Suppressor macrophage treated with lipopolysaccharide for 4 hours (primary cell): ENCODE results near the gene SGPP2.
"Not testable (repeated sequence)": the region's sequence is repeated elsewhere in the genome, so short reads cannot be mapped to it uniquely, and the experiment has no call there.

Experiments used
- DNase-seq: peaks from one replicate; pipeline ENCODE4 v3.0.0-alpha.2; 2020

SGPP2 gene

DNA sequence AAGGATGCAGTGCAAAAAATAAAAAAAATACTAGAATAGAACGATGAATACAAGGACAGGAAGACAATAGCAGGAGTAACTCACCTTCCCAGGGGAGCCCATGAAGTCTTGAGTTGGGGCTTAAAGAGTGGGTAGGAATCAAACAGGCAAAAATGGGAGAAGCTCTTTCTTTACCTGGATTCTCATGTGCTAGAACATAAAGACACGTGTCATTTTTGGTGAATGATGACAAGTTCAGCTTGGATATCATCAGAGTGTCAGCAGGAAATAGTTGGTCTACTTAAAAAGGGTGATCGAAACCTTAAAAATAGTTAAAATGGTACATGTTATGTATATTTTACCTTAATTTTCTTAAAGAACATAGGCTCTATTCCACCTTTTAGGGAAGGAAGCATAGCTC is 5.7 kb downstream of the SGPP2 start:
- no peak for DNase-seq

DNA sequence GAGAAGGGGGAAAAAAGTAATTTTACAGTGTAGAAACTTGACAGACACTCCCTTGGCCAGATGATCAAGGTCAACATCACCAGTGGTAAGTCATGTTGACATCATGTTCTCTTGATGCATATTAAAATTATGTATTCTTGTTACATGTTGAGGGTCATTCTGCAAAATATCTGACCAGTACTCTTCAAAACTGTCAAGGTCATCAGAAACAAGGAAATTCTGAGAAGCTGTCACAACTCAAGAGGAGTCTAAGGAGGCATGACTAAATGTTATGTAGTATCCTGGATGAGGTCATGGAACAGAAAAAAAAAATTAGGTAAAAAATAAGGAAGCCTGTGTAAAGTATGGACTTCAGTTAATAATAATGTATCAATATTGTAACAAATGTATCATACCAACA is 6.3 kb downstream of the SGPP2 start:
- peak; percentile 77 for DNase-seq

DNA sequence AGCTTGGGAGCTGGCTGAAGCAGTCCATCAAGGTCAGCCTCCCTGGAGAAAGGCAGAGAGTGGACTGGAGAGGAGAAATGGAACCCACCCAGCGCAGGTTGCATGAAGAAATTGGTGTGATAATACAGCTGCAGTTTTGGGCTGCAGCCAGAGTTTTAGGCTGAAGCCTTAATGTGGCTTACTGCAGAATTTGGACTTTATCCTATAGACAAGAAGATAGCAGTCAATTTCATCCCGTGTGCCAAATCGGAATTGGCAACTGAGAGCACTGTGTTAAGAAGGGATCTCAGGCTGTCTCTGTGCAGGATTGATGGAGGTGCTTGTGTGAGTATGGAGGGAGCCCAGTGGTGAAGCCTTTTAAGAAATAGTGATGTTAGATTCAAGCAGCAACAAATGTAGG is 7.5 kb downstream of the SGPP2 start:
- DNase-seq = no peak

DNA sequence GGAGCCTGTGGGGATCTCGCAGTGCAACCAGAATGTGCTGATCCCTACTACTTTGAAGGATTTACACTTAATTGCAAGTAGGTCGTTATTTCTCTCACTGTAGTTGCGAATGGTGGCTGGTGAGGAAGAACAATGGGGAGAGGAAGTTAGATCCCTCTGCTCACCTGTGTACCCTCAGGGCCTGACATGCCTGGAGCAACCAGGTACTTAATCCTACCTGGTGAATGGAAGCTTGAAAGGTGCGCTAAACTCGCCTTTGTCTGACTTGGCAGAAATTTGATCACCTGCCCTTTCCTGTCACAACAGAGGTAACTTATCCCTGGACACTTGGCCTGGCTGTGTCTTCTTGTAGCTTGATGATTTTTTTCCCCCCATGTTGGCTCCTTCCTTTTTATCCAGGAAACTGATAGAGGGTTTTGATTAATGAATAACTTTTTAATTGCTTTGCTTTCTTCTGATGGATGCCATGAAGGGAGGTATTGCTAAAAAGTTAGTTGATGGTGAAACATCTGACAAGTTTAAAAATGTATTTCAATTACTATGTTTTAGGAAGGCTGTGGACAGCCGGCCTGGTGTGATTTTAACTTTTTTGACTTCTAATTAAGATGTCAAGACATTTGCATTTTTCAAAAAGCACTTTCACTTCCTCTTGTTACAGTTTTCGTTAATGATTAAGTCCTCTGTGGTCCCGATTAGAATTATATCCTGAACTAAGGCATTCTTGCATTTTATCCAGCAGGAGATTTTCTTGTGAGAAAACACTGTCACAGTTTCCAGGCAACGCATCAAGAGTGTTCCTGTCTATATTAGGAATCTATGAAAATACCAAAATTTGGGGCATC is 9.2 kb downstream of the SGPP2 start:
- no peak for DNase-seq

DNA sequence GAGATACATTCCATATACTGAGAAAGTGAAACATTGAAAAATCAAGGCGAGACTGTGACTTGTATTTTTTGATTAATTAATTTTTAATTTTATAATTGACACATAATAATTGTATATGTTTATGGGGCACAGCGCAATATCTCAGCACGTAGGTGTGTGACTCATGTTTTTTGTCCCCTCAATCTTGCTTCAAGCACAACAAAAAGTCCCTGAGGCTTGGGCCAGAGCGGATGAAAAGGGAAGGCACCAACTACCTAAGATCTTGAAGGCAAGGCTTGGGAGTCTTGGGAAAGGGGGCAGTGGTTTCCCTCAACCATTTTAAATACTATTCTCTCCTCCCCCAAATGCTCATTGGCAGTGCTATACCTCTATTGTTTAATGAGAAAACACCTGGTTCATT is 9.9 kb downstream of the SGPP2 start:
- no peak for DNase-seq

DNA sequence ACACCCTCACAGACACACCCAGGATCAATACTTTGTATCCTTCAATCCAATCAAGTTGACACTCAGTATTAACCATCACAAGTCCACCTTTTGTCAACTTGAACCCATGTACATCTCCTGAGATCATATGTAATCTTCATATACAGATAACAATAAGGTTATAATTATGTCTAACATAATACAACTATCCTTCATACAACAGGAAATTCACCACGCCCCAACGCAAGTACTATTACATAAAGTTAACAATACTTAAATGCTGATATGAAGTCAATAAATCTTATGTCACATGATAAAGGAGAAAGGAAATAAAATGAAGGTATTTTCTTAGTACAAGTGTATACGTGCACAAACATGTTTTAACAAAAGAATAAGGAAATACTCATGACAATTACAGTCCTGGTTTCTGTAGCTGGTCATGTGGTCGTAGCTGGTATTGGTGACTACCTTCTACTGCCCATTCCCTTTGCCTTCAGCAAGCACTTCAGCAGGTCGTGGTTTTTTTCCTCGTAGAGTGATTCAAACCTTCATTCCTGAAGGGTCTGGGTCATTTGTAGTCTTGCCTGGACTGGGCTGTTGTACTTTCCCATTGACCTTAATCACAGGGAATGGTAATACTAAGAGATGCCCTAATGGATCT is 11.2 kb downstream of the SGPP2 start:
- not testable (repeated sequence) for DNase-seq

DNA sequence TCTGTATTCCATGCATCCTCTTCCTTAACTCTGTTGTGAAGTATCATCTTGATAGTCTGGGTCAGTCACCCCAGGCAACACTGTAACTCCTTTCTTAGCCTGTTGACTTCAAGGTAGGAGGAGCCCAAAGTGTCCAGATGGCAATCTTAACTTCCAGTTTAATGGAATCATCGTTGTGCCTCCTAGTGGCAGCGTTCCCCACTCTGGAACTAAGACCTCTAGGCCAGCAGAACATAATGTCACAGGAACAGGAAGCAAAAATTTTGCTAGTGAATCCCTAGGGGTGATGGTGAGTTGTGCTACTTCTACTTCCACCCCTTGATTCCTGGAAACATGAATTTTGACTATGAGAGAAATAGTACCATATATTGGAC is 11.7 kb downstream of the SGPP2 start:
- no peak for DNase-seq

DNA sequence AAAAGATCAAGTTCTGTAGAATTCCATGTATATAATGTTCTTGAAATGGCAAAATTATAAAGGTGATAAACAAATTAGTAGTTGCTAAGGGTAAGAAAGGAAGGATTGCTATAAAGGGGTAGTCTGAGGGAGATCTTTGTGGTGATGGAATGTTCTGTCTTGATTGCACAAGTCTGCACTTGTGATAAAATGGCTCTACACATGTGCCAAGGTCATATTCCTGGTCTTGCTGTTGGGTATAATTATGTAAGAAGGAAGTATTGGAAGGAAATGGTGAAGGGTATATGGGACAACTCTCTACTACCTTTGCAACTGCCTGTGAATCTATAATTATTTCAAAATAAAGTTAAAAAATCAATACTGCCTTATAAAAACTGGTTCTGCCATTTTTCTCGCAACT is 15.3 kb downstream of the SGPP2 start:
- no peak for DNase-seq

DNA sequence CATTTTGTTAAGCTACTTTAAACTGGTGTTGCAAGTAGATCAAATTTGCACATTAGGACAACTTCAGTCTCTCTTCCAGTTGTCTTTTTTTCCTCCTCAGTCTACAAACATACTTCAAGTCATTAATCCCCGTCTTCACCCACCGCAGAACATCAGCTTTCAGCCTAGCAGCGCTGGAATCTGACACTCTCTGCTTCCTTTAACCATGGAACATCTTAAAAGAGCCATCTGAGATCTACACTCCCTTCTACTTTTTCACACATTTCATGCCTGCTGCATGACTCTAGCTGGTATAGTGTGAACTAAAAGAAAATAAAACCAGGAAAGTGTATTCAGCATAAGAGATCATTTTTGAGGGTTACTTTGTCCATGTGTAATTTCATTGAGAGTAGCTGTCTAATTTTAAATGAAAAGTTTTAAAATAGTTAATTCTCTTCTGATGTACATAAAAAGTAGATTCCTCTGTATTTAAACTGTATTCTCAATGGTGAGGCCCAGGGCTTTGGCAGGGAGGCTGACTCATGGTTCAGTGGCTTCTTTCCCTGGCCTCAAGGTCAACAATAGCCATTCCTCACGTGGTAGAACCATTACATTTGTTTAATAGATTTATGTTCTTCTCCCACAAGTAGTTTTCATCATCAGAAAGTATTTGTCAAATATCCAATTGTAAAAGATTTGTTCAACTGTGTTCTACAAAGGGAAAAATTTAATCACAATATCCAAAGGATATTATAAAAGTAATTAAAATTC is 16.5 kb downstream of the SGPP2 start:
- no peak for DNase-seq

DNA sequence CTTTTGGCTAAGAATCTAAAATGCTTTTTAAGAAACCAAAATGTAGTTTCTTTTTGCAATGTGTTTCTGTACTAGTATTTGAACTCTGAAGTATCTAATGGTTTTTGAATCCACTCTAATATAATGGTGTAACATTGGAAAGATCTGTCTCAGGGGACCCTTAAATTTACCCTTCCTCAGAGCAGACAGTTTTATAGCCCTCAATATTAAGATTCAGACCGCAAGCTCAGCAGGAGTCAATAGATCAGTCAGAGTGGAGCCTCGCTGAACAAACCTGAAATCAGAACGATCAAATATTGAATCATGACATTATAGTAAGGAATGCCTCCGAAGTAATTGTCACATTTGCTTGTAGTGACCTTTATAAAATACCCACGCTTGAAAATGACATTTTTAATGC is 18.3 kb downstream of the SGPP2 start:
- no peak for DNase-seq

DNA sequence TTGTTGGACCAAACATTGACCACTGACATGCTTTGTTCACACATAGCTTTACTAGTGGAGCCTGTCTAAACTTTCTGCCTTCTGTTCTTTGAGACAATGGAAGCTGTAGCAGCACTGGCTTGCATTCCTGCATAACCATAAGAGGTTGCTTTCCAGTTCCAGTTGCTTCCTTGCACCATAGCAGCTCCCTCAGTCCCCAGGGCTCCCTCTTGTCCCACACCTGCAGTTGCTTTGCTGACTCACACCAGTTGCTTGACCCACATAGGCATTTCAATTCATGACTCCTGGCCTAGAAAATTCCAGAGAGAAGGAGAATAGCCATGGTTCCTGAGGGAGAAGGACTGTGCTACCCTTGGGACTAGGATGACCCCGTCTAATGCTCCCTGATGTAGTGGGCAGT is 20.9 kb downstream of the SGPP2 start:
- no peak for DNase-seq

DNA sequence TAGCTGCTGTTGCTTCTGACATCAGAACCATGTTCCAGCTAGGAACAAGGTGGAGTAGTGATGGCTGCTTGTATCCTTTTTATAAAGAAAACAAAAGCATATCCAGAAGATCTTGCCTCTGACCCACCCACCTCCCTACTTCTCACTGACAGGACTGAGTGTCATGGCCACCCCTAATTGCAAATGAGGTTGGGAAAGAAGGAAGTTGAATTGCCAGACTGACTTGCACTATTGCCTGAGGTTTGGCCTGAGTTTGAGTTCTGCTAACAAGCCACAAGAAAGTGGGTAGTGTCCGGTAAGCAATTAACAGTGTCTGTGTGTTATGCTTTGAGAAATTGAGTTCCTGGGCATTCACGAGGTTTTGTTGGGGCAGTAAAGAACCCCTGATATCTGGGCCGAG is 22.8 kb downstream of the SGPP2 start:
- peak; percentile 78 for DNase-seq

DNA sequence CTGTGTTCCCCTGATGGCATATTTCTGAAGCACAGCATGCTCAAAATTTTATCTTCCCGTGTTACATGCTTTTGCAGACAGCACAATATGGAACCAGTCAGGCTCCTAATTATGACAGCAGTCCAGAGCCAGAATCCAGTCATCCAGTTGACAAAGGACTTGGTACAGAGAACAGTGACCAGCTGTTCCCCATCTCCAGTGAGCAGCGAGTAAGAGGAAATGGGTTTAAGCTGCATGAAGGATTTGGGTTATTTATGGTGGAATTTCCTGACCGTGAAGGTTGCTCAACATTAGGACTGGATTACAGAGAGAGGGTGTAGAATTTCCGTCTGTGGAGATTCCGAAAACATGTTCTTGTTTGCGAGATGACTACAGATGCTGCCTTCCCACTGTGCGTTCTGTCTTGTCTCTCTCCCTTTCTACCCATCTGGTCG is 24.4 kb downstream of the SGPP2 start:
- DNase-seq = peak; percentile 93

DNA sequence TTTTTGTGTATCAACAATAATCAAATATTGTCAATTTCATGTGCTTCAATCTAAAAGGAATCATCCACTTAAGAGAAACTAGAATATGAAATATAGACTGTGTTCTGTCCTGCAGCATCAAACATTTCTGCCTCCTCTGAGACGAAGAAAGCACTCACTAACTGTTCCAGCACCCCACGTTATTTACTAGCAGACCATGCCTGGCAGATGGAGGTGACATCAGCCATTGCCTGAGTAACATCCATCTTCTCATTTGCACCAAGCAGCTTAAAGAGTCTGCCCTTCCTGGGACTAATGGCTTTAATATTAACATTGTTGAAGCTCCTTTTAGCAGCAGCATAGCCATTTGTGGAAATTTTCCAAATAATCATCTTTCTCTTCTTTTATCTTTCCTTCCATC is 25.7 kb downstream of the SGPP2 start:
- no peak for DNase-seq

DNA sequence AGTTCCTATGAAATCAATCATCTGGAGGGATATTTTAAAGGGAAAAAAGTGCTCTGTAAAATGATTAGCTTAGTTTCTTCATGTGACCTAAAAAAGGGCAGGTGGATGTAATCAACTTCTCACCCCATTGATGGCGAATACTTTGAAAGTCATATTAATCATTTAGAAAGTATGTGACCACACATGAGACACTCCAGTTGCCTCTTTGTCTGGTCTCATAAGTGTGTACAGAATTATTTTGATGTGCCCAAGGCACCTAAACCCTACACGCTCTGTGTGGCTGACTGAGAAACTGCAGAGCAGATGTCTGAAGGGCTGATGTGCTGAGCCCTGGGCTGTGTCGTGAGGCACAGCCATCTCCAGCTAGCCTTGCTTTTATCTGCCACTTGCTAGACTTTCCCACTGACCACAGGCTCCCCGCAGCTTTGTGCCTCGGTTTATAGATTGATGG is 26.9 kb downstream of the SGPP2 start:
- no peak for DNase-seq

DNA sequence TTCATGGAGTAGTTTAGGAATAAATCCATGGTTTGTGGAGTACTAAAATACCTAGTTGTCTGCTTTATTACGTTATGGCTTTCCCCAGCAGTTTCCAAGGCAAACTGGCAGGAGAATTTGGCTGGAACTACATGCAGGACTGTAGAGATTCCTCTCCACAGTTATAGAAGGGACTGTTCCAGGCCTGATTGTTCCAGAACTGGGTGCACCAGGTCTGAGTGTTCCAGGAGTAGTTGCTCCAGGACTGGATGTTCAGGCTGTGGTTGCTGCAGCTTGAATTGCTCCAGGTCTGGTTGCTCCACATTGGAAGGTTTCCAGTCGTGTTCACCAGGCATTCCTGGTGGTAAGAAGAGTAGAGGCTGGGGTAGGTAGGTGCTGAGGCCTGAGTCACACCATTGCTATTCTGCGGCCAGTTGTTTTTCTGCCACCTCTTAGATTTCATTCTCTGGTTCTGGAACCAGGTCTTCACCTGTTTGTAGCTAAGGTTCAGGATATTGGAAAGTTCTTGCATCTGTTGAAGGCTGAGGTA is 28.1 kb downstream of the SGPP2 start:
- DNase-seq = no peak

DNA sequence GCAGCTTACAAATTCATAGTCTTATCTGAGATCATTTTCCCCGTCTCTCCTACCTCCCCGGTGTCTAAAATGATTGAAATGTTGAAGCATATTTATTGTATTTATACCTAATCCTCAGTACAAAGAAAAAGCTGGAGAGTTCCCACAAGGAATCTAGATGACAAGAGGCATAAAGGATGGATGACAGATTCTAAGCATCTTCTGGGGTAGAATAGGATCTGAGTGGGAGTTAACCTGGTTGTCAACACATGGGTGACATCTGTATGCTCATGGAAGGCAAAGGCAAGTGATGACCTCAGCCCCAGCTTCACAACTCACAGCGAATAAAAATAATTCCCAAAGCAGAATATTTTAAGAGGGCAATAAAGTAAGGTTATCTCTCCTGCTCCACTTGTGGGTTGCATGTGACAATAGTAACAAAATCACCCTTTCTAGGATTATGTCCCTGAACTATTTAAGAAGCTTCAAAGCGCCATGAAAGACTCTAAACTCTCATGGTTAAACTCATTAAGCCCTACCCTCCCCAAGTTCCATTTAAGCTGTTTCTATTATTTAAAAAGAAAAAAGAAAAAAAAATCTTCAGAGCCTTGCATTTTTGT is 32.2 kb downstream of the SGPP2 start:
- DNase-seq = no peak

DNA sequence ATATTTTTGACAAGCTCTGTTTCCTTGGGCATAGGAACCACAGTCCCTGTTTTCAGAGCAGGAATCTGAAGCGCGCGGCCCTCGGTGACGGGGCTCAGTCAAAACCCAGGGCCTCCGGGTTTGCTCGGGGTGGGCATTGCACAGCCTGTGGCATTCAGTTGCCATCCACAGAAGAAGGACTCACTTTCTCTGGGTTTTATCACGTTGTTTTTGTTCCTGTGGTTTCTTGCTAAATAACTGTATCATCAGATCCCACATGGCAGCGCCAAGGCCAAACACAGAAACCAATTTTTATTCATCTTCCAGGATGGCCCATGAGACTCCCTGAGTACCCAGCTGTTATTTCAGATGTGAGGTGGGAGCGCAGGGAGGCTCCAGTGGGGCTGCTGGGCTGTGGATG is 35.6 kb downstream of the SGPP2 start:
- DNase-seq = no peak

DNA sequence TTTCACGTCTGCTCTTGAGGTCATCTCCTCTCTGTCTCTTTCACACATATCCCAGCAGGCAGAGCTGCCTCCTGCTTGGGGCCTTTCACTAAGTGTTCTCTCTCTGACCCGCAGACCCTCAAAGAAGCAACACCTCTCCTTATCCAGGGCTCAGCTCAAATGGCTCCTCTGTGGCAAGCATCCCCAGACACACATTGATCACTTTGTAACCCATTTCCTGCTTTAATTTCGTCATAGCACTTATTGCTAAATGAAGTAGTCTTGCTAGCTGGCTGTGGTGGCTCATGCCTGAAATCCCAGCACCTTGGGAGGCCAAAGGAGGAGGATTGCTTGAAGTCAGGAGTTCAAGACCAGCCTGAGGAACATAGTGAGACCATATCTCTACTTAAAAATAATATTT is 41.4 kb downstream of the SGPP2 start:
- DNase-seq = peak; percentile 9

DNA sequence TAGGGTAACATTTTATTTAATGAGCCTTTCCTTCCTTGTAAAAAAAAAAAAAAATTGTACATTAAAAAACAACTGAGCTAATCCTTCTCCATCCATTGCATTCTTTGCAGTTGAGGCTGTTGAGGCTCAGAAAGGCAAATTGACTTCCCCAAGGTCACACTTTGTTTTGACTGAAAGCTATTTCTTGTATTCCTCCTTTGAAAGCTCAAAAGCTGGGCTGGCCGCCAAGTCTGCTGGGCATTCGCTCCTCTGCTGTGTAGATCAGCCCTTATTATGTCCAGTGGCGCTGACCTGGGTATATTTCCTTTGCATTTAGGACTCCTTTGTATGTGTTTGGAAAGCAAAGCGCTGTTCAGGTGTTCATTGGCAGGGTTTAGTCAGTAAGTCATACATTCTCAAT is 44.0 kb downstream of the SGPP2 start:
- DNase-seq = no peak

DNA sequence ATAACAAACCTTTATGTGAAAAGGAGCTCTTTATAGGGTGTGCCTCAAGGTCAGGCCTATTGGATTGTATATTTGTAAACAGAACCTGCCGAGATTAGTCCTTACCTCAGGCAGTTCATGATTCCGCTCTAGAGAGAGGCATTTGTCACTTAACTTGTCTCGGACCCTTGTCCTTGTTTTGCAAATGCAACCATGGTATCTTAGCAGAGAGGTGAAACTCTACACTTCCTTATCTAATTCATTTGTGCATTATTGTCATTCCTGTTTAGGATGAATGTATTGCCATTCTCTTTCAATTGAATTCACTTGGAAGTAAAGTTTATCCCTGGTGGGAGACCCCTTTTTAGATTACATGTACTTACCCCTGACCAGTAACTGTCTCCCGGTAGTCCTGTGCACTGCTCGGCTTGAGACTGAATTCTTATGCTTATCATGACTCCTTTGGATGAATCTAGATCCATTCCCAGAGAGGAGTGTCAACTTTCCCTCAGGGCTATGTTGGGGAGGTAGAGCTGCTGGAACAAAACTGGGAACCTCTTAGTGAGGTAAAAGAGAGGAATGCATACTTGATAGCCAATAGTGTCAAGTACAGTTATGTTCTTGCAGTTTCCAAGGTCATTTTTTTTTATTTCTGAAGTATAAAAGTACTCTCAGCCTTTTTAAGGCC is 46.6 kb downstream of the SGPP2 start:
- no peak for DNase-seq

DNA sequence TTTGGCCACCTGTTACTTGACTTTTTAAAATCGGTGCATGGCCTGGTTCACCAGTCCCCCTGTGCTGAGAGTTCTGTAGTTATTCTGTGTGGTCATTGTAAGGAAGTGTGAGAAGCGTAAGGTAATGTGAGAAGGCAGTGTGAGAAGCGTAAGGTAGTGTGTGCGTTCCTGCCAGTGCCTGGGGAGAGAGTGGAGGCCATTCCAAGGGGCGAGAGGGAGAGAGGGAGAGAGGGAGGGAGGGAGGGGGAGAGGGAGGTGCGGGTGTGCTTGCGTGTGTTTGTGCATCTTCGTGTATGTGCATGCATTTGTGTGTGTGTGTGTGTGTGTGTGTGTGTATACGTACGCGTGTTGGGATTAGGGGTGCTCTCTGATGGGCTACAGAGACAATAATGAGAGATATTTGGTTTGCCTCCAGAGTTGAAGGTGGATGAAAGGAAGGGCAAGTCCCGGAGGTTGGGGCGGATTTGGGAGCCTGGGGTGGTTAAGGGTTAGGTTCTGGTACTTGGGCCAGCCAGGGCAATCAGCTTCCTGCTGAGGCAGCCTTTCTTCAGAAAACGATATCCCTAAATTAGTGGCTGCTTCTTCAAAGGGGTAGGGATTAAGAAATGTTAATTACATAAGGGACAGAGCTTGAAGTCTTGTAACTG is 53.7 kb downstream of the SGPP2 start:
- no peak for DNase-seq
